Glutamatergic neuron (in vitro differentiated cells): ENCODE data around the gene FAM107B. TPM values are rescaled to one million over a fixed set of nuclear protein-coding genes. Genes with fewer than 3 reads are reported as not detected.

ENCODE experiments used
- DNase-seq: peaks from one replicate; pipeline ENCODE4 v3.0.0; 2022
- H3K27ac Mint-ChIP-seq: one replicate; pipeline ENCODE4 v1.8.0; 2020; ENCODE audit warnings: mild to moderate bottlenecking, mixed read lengths, inconsistent platforms; ENCODE audit not compliant: unreplicated experiment
- H3K27me3 Mint-ChIP-seq: one replicate; pipeline ENCODE4 v1.8.0; 2020; ENCODE audit warnings: mild to moderate bottlenecking, moderate library complexity, mixed read lengths, inconsistent platforms; ENCODE audit not compliant: unreplicated experiment
- H3K36me3 Mint-ChIP-seq: one replicate; pipeline ENCODE4 v1.8.0; 2020; ENCODE audit warnings: mild to moderate bottlenecking, mixed read lengths, inconsistent platforms; ENCODE audit not compliant: unreplicated experiment
- H3K4me1 Mint-ChIP-seq: one replicate; pipeline ENCODE4 v1.8.0; 2020; ENCODE audit warnings: mild to moderate bottlenecking, low read depth, mixed read lengths, inconsistent platforms; ENCODE audit not compliant: unreplicated experiment
- H3K4me3 Mint-ChIP-seq: one replicate; pipeline ENCODE4 v1.8.0; 2020; ENCODE audit warnings: mild to moderate bottlenecking, mixed read lengths, inconsistent platforms; ENCODE audit not compliant: unreplicated experiment
- H3K9me3 Mint-ChIP-seq: one replicate; pipeline ENCODE4 v1.8.0; 2020; ENCODE audit warnings: mild to moderate bottlenecking, moderate library complexity, mixed read lengths, inconsistent platforms; ENCODE audit not compliant: unreplicated experiment
- total RNA-seq: library from RNA; stranded (reverse); fragmentation: NEBNext Ultra II Directional; extraction: Animal tissue kit (Norgen Biotek cat#: 25700); gene quantifications from one replicate; pipeline ENCODE4 v1.2.1, GENCODE V29; 2021; ENCODE audit not compliant: unreplicated experiment
- TF ChIP-seq, protein P1 (sequence below): fragments of 200-600 bp; sonication (generic); IDR thresholded peaks from one replicate; pipeline ENCODE4 v1.5.0; 2021; ENCODE audit not compliant: partially characterized antibody, unreplicated experiment

Gene FAM107B
- total RNA-seq, 1 donor from 2014 or later = 88.6 TPM

DNA sequence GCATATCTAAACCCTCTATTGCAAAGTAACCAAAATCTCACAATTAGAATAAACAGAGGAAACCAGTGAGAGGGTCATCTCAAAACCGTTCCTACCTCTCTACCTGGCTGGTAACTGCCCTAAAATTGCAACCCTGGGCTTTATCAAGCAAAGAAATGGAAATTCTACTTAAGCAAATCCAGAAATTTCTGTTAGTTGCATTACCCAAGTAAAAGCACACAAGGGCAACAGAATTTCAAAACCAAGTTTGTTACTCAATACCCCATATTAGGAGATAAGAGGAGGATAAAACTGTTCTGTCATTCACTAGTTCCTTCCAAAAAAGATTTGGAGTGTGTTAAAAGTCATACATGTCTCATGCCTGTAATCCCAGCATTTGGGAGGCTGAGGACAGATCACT lies 195.3 kb downstream of the FAM107B start:
- no peaks in the 10 kb centered on the region for H3K36me3 Mint-ChIP-seq
- no peaks in the 10 kb centered on the region for H3K9me3 Mint-ChIP-seq
- H3K4me3 Mint-ChIP-seq = no peak overlapping the region
- H3K27me3 Mint-ChIP-seq = peaks cover 2% of the 10 kb centered on the region
- TF ChIP-seq, protein P1, sequence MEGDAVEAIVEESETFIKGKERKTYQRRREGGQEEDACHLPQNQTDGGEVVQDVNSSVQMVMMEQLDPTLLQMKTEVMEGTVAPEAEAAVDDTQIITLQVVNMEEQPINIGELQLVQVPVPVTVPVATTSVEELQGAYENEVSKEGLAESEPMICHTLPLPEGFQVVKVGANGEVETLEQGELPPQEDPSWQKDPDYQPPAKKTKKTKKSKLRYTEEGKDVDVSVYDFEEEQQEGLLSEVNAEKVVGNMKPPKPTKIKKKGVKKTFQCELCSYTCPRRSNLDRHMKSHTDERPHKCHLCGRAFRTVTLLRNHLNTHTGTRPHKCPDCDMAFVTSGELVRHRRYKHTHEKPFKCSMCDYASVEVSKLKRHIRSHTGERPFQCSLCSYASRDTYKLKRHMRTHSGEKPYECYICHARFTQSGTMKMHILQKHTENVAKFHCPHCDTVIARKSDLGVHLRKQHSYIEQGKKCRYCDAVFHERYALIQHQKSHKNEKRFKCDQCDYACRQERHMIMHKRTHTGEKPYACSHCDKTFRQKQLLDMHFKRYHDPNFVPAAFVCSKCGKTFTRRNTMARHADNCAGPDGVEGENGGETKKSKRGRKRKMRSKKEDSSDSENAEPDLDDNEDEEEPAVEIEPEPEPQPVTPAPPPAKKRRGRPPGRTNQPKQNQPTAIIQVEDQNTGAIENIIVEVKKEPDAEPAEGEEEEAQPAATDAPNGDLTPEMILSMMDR = no peak
- no peak for DNase-seq
- H3K4me1 Mint-ChIP-seq = peaks cover 15% of the 10 kb centered on the region
- no peak overlapping the region for H3K27ac Mint-ChIP-seq

DNA sequence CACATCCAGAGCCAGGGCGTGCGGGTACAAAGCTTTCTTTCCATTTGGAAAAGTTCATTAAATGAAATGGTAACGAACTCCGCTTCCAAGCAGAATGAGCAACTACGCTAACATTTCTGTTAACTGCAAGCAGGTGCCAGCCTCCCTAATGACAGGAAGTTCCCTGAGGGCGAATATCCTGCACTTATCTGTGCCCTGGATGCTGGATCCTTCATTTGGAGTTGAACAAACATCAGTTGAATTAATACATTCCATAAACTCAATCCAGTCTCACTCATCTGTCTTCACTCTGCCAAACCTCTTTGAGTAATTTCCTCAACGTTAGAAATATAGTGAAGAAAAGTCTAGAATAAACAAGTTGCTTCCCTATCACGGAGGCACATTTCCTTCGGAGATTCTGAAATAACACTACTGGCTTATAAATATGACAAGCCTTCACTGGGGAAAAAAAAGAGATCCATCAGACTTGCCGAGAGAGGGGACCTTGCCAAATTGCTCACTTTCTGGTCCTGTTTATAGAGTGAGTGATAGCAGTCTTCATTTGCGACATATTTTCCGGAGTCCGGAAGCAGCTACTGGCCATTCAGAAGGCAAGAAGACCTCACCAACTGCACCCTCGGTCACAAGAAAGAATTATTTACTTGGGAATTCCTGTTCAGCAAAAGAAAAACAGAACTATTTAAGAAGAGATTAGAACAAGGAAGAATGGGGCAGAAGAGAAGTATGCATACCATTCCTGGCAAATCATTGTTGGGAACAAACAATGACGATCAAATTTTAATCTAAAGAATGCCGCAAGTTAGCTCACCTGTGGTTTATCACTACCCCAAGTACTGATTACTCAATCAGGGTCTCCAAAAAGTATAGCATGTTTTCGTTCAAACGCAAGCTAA lies 196.4 kb downstream of the FAM107B start:
- H3K27ac Mint-ChIP-seq = no peak overlapping the region
- no peaks in the 10 kb centered on the region for H3K9me3 Mint-ChIP-seq
- H3K36me3 Mint-ChIP-seq = no peaks in the 10 kb centered on the region
- H3K4me3 Mint-ChIP-seq = no peak overlapping the region
- TF ChIP-seq, protein P1 = no peak
- peaks cover 2% of the 10 kb centered on the region for H3K27me3 Mint-ChIP-seq
- peaks cover 11% of the 10 kb centered on the region for H3K4me1 Mint-ChIP-seq
- no peak for DNase-seq

DNA sequence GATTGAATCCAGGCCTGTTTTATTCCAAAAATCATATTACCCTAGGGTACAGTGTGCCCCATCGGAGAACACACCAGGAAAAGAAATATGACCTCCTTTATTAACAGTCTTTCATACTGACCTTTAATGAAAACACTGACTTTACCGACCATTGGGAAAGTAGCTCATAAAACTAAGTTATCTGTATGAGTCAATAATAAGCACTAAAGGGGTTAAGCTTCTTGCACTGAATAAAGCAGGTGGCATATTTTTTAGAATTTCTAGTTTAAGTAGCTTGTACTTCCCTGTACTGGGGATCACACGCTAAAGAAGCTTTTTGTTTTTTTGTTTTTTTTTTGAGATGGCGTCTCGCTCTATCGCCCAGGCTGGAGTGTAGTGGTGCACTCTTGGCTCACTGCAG lies 199.8 kb downstream of the FAM107B start:
- TF ChIP-seq, protein P1 = no peak
- Mint-ChIP-seq H3K27me3 (no peaks in the 10 kb centered on the region), H3K4me3 (no peak overlapping the region), H3K27ac (no peak overlapping the region), H3K9me3 (no peaks in the 10 kb centered on the region), H3K36me3 (no peaks in the 10 kb centered on the region), H3K4me1 (peaks cover 3% of the 10 kb centered on the region)
- DNase-seq = no peak

DNA sequence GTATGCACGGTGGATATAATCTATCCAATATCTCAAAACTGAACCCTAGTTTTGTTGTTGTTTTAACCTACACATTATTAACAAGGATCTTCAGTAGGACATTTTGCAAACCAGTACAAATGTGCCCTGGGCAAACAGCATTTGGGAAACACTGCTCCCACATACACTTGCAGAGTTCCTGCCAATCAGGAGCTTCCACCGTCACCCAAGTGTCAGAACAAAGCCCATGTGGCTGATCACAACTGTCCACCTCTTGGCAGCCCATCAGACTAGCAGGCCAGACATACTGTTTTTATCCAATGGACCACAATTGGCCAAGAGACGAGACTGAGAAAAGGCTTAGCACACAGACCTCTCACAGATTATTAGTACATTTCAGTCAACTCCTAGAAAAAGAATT lies 200.4 kb downstream of the FAM107B start:
- DNase-seq = no peak
- H3K9me3 Mint-ChIP-seq = peaks cover 2% of the 10 kb centered on the region
- no peaks in the 10 kb centered on the region for H3K27me3 Mint-ChIP-seq
- H3K4me3 Mint-ChIP-seq = no peak overlapping the region
- H3K27ac Mint-ChIP-seq = no peak overlapping the region
- peaks cover 3% of the 10 kb centered on the region for H3K4me1 Mint-ChIP-seq
- TF ChIP-seq, protein P1 = no peak
- H3K36me3 Mint-ChIP-seq = no peaks in the 10 kb centered on the region

DNA sequence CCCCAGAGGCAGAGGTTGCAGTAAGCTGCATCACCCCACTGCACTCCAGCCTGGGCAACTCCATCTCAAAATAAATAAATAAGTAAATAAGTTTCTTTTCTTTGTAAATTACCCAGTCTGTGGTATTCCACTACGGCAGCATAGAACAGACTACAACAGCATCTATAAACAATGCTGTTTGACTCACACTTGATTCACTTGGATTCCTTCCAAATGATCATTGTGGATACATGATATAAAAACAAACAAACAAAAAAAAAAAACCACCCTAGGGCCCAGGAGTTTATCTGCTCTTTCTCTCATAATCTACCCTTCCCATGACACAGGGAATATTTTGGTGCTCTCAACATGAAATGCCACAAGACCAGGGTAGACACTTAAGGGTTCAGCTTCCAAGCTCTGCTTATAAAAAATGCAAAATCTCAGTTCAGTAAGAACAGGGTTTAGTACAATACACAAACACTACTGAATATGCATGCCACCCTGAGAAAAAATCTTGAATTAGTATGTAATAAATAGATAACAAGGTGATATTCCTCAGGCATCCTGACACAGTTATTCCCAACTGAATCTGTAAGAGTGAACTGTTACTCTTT lies 200.9 kb downstream of the FAM107B start:
- no peak overlapping the region for H3K4me3 Mint-ChIP-seq
- no peak for DNase-seq
- peaks cover 3% of the 10 kb centered on the region for H3K4me1 Mint-ChIP-seq
- no peak overlapping the region for H3K27ac Mint-ChIP-seq
- no peaks in the 10 kb centered on the region for H3K36me3 Mint-ChIP-seq
- H3K27me3 Mint-ChIP-seq = no peaks in the 10 kb centered on the region
- TF ChIP-seq, protein P1 = no peak
- H3K9me3 Mint-ChIP-seq = peaks cover 2% of the 10 kb centered on the region
